ENCODE results near the gene UPK1A.
A peak's percentile ranks its signal among the peaks of the same experiment; 100 is the strongest.

The UPK1A gene

DNA sequence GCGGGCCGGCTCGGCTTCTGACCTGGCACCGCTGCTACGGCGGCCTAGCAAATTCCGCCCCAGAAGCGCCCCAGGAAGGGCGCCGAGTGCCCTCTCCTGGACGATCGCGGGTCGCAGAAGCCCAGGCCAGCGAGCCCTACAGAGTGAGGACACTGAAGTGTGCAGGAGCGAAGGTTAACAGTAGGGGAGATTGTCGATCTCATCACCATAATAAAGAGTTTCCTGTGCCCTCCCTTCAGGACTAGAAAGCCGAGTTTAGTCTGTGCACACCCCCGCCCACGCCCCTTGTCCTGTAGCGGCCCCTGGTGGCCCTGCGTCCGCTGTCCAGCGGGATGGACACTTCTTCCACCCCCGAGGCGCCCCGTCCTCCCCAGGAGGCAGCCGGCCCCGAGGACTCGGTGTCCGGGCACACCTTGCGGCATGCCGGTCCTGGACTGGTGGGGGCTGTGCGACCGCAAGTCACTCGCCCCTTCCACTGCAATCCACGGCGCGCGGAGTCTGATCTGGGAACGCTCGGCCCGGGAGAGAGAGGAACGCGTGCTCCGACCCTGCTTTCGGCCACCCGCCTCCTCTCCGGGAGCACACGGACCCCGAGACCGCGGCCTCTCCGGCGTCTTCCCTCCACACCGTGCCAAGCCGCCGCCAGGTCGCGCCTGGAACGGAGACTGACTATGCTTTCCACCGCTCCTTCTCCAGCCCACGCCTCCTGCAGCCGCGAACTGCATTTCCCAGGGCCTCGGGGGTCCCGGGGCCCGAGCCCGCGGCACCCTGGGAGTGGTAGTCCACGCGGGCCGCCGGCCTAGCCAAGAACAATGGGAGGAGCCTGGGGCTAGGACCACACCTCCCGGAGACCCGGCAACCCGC is 50.7 kb downstream of the UPK1A start:
- peak overlapping the region; percentile 90 for H3K4me3 ChIP-seq (ENCODE audit: low read depth, low read length)
- DNase-seq (ENCODE audit: low read depth), result peak; percentile 89
- TF ChIP-seq, protein P1, sequence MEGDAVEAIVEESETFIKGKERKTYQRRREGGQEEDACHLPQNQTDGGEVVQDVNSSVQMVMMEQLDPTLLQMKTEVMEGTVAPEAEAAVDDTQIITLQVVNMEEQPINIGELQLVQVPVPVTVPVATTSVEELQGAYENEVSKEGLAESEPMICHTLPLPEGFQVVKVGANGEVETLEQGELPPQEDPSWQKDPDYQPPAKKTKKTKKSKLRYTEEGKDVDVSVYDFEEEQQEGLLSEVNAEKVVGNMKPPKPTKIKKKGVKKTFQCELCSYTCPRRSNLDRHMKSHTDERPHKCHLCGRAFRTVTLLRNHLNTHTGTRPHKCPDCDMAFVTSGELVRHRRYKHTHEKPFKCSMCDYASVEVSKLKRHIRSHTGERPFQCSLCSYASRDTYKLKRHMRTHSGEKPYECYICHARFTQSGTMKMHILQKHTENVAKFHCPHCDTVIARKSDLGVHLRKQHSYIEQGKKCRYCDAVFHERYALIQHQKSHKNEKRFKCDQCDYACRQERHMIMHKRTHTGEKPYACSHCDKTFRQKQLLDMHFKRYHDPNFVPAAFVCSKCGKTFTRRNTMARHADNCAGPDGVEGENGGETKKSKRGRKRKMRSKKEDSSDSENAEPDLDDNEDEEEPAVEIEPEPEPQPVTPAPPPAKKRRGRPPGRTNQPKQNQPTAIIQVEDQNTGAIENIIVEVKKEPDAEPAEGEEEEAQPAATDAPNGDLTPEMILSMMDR (IDR thresholded peaks at IDR 0.05; ENCODE audit: insufficient read depth, low read depth, low read length, missing control alignments), result peak; percentile 72

DNA sequence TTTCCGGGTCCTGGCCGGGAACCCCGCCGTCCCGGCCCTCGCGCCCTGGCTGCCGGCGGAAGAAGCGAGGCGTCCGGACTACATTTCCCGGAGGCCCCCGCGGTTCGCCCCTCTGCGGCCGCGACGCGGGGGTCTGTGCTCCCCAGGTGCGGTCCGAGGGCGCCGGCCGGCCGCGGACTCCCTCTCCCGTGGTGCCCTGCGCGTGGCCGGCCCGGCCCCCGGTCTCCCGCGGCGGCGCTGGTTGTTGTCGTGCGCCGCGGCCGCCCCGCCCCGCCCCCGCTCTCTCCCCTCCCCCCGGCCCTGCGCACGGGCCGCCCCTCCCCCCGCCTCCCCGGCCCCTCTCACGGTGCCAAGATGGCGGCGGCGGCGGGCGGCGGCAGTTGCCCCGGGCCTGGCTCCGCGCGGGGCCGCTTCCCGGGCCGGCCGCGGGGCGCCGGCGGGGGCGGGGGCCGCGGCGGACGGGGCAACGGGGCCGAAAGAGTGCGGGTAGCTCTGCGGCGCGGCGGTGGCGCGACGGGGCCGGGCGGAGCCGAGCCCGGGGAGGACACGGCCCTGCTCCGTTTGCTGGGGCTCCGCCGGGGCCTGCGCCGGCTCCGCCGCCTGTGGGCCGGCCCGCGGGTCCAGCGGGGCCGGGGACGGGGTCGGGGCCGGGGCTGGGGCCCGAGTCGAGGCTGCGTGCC is 51.5 kb downstream of the UPK1A start, which contains the start of gene KMT2B:
TSS of gene KMT2B (plus strand) at position 339 of the 680 bp plus-strand sequence. CDS start at position 355, 16 bp downstream.
- TF ChIP-seq, protein P1 (IDR thresholded peaks at IDR 0.05; ENCODE audit: insufficient read depth, low read depth, low read length, missing control alignments), result no peak
- DNase-seq (ENCODE audit: low read depth), result peak; percentile 98
- peak within 1 kb of the TSS; percentile 90 for H3K4me3 ChIP-seq (ENCODE audit: low read depth, low read length)

DNA sequence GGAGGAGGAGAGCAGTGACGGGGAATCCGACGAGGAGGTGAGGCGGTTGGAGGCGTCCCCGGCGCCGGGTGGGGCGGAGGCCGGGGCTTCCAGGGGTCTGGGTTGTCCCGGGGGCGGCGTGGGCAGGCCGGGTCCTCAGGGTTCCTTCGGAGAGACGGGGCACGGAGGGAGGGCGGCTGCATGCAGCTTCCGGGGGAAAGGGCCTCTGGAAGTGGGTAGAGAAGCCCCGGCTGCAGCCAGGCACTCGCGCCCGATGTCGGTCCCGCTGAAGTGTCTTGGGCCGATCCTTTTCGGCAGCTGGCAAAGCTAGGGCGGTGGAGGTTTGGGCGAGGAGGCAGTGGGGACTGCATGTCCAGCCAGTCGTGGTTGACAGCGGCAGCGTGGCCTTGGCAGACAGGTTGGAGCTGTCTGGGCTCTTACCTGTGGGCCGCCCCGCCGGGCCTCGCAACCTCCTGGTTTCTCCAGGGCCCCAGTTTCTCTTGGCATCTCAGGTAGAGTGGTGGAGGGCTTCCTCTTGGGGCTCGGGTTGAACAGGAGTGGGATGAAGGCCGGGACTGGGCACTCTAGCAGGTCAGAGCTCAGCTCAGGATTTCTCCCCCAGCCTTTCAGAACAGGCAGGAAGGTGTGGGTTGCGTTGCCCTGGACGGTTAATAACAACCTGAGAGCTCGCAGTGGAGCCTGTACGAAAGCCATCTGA is 52.2 kb downstream of the UPK1A start:
- peak overlapping the region; percentile 85 for H3K4me3 ChIP-seq (ENCODE audit: low read depth, low read length)
- TF ChIP-seq, protein P1 (IDR thresholded peaks at IDR 0.05; ENCODE audit: insufficient read depth, low read depth, low read length, missing control alignments), result no peak
- peak; percentile 65 for DNase-seq (ENCODE audit: low read depth)

DNA sequence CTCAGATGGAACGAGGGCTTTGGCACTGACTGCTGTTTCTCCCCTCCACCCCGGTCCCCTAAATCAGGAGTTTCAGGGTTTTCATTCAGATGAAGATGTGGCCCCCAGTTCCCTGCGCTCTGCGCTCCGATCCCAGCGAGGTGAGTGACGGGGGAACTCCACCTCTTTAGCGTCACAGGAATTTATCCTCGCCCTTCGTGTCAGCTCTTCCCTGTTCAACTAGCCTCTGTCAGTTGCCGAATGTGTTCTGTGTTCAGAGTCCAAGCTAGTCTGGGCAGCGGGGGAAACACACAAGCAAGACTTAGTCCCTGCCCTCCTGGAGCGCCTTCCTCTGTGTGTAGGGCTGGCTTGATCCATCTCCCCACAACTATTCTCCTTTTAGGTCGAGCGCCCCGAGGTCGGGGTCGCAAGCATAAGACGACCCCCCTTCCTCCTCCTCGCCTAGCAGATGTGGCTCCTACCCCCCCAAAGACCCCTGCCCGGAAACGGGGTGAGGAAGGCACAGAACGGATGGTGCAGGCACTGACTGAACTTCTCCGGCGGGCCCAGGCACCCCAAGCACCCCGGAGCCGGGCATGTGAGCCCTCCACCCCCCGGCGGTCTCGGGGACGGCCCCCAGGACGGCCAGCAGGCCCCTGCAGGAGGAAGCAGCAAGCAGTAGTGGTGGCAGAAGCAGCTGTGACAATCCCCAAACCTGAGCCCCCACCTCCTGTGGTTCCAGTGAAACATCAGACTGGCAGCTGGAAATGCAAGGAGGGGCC is 53.3 kb downstream of the UPK1A start:
- TF ChIP-seq, protein P1 (IDR thresholded peaks at IDR 0.05; ENCODE audit: insufficient read depth, low read depth, low read length, missing control alignments), result no peak
- H3K4me3 ChIP-seq (ENCODE audit: low read depth, low read length), result peak overlapping the region; percentile 85
- DNase-seq (ENCODE audit: low read depth), result no peak

DNA sequence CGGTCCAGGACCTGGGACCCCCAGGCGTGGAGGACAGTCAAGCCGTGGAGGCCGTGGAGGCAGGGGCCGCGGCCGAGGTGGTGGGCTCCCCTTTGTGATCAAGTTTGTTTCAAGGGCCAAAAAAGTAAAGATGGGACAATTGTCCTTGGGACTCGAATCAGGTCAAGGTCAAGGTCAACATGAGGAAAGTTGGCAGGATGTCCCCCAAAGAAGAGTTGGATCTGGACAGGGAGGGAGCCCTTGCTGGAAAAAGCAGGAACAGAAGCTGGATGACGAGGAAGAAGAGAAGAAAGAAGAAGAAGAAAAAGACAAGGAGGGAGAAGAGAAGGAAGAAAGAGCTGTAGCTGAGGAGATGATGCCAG is 53.8 kb downstream of the UPK1A start:
- DNase-seq (ENCODE audit: low read depth), result no peak
- no peak overlapping the region for H3K4me3 ChIP-seq (ENCODE audit: low read depth, low read length)
- TF ChIP-seq, protein P1 (IDR thresholded peaks at IDR 0.05; ENCODE audit: insufficient read depth, low read depth, low read length, missing control alignments), result no peak

DNA sequence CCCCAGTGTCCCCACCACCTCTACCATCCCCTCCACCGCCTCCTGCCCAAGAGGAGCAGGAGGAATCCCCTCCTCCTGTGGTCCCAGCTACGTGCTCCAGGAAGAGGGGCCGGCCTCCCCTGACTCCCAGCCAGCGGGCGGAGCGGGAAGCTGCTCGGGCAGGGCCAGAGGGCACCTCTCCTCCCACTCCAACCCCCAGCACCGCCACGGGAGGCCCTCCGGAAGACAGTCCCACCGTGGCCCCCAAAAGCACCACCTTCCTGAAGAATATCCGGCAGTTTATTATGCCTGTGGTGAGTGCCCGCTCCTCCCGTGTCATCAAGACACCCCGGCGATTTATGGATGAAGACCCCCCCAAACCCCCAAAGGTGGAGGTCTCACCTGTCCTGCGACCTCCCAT is 54.3 kb downstream of the UPK1A start:
- H3K4me3 ChIP-seq (ENCODE audit: low read depth, low read length), result no peak overlapping the region
- DNase-seq (ENCODE audit: low read depth), result no peak
- TF ChIP-seq, protein P1 (IDR thresholded peaks at IDR 0.05; ENCODE audit: insufficient read depth, low read depth, low read length, missing control alignments), result no peak

Measured in GM12865 (cell line).